Activated naive CD4-positive, alpha-beta T cell treated with anti-CD3 and anti-CD28 coated beads for 36 hours (primary cell): Measurements from ENCODE around the gene SLC24A5. TPM values are rescaled to one million over a fixed set of nuclear protein-coding genes. Genes with fewer than 3 reads are reported as not detected.

Experiments
- CTCF ChIA-PET: fragments of 350-600 bp; sonication (Branson Sonifier 250); formaldehyde crosslinking; loops from one replicate; lab custom pipeline; 2021; ENCODE audit warnings: antibody characterized with exemption; lab: Charles Lee
- DNase-seq: peaks from one replicate; pipeline ENCODE4 v3.0.0-alpha.2; 2020
- H3K27ac Mint-ChIP-seq: one replicate; pipeline ENCODE4 v1.8.0; 2021; ENCODE audit warnings: mild to moderate bottlenecking, mixed read lengths
- H3K27me3 Mint-ChIP-seq: one replicate; pipeline ENCODE4 v1.8.0; 2021; ENCODE audit warnings: low read depth, mixed read lengths
- H3K36me3 Mint-ChIP-seq: one replicate; pipeline ENCODE4 v1.8.0; 2021; ENCODE audit warnings: low read depth, mixed read lengths
- H3K4me1 Mint-ChIP-seq: one replicate; pipeline ENCODE4 v1.8.0; 2021; ENCODE audit warnings: low read depth, mixed read lengths
- H3K4me3 Mint-ChIP-seq: one replicate; pipeline ENCODE4 v1.8.0; 2021; ENCODE audit warnings: mild to moderate bottlenecking, moderate library complexity, mixed read lengths
- H3K9me3 Mint-ChIP-seq: one replicate; pipeline ENCODE4 v1.8.0; 2021; ENCODE audit warnings: mixed read lengths
- intact Hi-C: fragments of 100-400 bp; cut with micrococcal nuclease; formaldehyde crosslinking; loops from one replicate; pipeline ENCODE4 v1.15.1; 2023
- total RNA-seq, 2 experiments: library from RNA; stranded (reverse); gene quantifications; one replicate each; pipeline ENCODE4 v1.2.3, GENCODE V29; 2021

SLC24A5 gene
- total RNA-seq, 2 experiments from 2014 or later = not detected

DNA sequence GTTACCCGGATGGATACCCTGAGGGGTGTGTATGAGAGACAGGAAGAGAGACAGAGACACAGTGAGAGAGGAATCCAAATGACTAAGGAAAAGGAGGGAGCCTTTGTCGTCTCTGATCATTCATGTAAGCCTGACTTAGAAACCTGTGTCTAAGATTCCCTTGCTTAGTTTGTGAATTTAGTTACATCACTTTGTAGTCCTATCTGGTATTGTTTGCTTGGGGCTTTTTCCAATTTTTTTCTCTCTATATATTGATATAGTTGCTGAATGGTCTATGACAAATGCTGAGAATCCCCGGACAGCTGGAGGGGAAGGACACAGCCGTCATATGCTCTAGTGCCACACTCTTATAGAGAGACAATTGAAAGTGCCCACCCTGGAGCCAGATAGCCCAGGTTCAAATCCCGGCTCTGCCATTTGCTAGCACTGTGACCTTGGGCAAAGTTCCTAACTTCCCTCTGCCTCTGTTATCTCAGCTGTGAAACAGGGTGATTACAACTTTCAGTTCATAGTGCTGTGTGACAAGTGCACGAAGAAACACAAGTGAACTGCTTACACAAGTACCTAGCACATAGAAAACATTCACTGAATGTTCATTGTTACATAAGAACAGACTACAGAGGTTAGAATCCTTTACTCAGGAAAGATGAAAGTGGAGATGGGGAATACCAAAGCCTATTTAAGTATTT, 6.0 kb downstream of the SLC24A5 start:
- Mint-ChIP-seq H3K9me3 (no peaks in the 10 kb centered on the region), H3K27me3 (peaks cover 5% of the 10 kb centered on the region), H3K4me3 (no peak overlapping the region), H3K36me3 (no peaks in the 10 kb centered on the region), H3K4me1 (no peaks in the 10 kb centered on the region), H3K27ac (no peak overlapping the region)
- DNase-seq = no peak
- intact Hi-C loops = no loop called here
- CTCF ChIA-PET = interaction anchor here (0.6 kb wide), 1 partner anchor 10 kb away, joined by 3 read pairs; no protein-coding TSS in a partner anchor

DNA sequence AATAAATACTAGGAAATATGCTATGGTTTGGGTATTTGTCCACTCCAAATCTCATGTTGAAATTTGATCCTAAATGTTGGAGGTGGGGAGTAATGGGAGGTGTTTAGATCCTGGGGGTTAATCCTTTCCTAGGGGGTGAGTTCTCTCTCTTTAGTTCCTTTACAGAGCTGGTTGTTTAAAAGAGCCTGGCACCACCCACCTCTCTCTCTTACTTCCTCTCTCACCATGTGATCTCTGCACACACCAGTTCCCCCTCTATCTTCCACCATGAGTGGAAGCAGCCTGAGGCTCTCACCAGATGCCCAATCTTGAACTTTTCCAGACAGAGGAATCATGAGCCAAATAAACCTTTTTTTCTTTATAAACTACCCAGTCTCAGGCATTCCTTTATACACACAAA, 10.5 kb downstream of the SLC24A5 start:
- Mint-ChIP-seq H3K27ac (no peak overlapping the region), H3K4me3 (no peak overlapping the region), H3K27me3 (peaks cover 3% of the 10 kb centered on the region), H3K9me3 (no peaks in the 10 kb centered on the region), H3K36me3 (no peaks in the 10 kb centered on the region), H3K4me1 (no peaks in the 10 kb centered on the region)
- CTCF ChIA-PET = no interaction called here
- intact Hi-C loops = no loop called here
- DNase-seq = no peak

DNA sequence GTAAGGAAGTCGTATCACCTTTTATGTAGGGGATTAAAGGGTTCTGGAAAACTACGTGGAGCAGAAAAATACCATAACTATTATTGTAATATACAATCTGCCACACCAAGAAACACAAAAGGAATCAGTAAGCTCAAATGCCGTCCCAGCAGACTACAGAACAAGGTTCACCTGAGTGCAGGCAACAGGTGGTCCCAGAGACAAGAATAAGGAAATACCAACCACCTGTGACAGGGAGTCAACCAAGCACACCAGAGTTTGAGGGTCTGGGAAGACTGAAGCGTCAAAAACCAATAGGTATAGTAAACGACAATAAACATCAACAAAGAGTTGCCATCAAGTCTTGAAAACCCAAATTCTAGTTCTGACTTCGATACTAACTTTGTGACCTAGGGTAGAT, 12.1 kb downstream of the SLC24A5 start:
- intact Hi-C loops = no loop called here

GRCh38 chr15:48143856-48144255, 23.1 kb downstream of the SLC24A5 start:
- intact Hi-C loops = no loop called here
- Mint-ChIP-seq H3K27ac (no peak overlapping the region), H3K4me1 (no peaks in the 10 kb centered on the region), H3K36me3 (peaks cover 3% of the 10 kb centered on the region), H3K9me3 (no peaks in the 10 kb centered on the region), H3K27me3 (no peaks in the 10 kb centered on the region), H3K4me3 (no peak overlapping the region)
- CTCF ChIA-PET = no interaction called here
- DNase-seq = no peak

More for the DNA sequence above, 12.1 kb downstream of the SLC24A5 start:
- Mint-ChIP-seq H3K27me3 (no peaks in the 10 kb centered on the region), H3K9me3 (no peaks in the 10 kb centered on the region), H3K36me3 (no peaks in the 10 kb centered on the region), H3K4me1 (no peaks in the 10 kb centered on the region), H3K27ac (no peak overlapping the region), H3K4me3 (no peak overlapping the region)
- CTCF ChIA-PET = no interaction called here
- no peak for DNase-seq

DNA sequence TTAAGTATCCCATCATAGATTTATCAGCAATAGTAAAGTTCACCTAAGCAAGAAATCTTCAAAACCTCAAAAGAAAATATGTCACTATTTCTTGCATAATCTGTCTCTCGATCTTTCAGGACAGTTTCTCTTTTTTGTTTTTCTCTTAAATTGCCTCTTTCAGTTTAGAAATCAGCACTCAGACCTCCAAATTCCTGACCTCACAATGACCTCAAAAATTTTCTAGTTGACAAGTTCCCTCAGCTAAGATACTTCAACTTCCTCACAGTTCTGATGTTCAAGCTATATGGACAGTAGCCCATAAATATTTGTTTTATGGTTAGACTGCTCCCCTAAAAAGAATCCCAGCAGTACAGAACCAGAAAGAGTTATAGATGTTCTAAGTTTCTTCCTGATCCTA, 24.1 kb downstream of the SLC24A5 start:
- Mint-ChIP-seq H3K27ac (no peak overlapping the region), H3K36me3 (peaks cover 5% of the 10 kb centered on the region), H3K4me1 (no peaks in the 10 kb centered on the region), H3K27me3 (no peaks in the 10 kb centered on the region), H3K4me3 (no peak overlapping the region), H3K9me3 (no peaks in the 10 kb centered on the region)
- no peak for DNase-seq
- intact Hi-C loops = no loop called here
- CTCF ChIA-PET = no interaction called here

DNA sequence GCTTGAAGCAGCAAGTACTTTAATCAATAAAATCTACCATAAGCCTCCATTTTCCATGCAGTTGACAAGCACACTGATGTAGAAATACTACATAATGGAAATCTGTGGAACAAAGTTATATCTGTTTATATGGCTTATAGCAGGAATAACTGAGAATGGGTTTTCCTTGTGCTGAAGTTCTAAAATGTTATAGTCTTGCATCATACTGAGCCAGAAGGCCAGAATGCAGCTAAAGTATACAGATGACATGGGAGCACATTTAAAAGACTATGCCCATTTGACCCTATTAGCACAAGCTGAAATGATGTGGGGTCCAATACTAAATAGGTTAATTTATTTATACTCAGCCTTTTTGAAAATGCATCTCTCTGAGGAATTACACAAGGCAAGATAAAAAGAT, 25.1 kb downstream of the SLC24A5 start:
- CTCF ChIA-PET = no interaction called here
- no peaks in the 10 kb centered on the region for H3K9me3 Mint-ChIP-seq
- no peak for DNase-seq
- intact Hi-C loops = no loop called here
- H3K36me3 Mint-ChIP-seq = peaks cover 7% of the 10 kb centered on the region
- H3K4me1 Mint-ChIP-seq = no peaks in the 10 kb centered on the region
- no peak overlapping the region for H3K27ac Mint-ChIP-seq
- no peaks in the 10 kb centered on the region for H3K27me3 Mint-ChIP-seq
- H3K4me3 Mint-ChIP-seq = no peak overlapping the region

DNA sequence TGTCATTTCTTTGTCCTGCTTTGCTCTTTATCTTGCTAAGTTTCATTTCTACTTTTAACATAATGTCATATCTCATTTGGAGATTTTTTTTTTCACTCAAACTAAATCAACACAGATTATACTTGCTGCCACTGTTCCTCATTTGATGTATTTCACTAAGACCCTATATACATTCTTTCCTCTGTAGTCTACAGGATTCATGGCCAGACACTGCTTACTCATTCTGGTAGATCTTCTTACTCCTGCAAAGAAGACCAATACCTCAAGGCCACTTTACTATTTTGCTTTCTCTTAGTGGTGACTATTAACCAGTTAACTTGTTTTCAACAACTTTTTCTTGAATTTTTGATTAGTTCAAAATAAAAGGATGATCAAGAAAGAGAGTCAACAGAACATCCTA, 26.6 kb downstream of the SLC24A5 start:
- no peak overlapping the region for H3K4me3 Mint-ChIP-seq
- H3K4me1 Mint-ChIP-seq = no peaks in the 10 kb centered on the region
- CTCF ChIA-PET = interaction anchor here (0.7 kb wide), 1 partner anchor 505 kb away, joined by 4 read pairs; no protein-coding TSS in a partner anchor
- intact Hi-C loops = no loop called here
- no peak overlapping the region for H3K27ac Mint-ChIP-seq
- no peak for DNase-seq
- H3K9me3 Mint-ChIP-seq = no peaks in the 10 kb centered on the region
- no peaks in the 10 kb centered on the region for H3K27me3 Mint-ChIP-seq
- H3K36me3 Mint-ChIP-seq = peaks cover 12% of the 10 kb centered on the region

DNA sequence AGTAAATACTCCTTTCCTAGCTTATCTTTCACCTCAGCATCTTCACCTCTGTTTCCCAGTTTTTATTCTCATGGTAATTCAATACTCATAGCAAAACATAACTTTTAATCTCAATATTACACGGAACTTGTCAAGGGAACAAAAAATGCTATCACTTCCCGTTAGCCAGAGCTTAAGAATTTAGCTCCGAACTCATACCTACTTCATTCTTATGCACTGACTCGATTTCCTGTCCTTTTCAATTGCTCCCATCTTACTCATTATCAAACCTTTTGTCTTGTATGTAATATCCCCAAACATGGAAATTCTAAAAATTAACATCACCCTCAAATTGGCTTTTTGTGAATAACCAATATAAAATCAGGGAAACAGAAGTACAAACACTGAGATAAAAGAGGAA, 29.1 kb downstream of the SLC24A5 start:
- H3K9me3 Mint-ChIP-seq = no peaks in the 10 kb centered on the region
- CTCF ChIA-PET = no interaction called here
- no peaks in the 10 kb centered on the region for H3K4me1 Mint-ChIP-seq
- H3K27ac Mint-ChIP-seq = no peak overlapping the region
- DNase-seq = no peak
- no peaks in the 10 kb centered on the region for H3K27me3 Mint-ChIP-seq
- no peak overlapping the region for H3K4me3 Mint-ChIP-seq
- H3K36me3 Mint-ChIP-seq = peaks cover 17% of the 10 kb centered on the region
- intact Hi-C loops = no loop called here

DNA sequence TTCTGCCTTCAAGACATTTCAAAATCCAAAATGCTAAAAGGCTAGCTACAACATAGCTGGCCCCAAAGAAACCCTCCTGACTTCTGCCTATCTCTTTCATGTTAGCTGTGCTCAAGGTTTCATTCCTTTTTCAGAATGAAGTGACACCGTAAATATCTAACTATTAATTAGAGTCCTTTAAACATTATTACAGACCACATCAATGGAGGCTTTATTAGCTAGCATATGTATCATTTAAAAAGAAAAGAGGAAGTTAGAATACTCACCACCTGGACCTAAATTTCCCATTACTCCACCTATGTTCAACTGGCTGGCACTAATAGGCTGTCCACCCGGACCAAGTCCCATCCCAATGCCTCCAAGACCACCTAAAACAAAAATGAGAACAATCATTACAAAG, 32.7 kb downstream of the SLC24A5 start:
- no peak overlapping the region for H3K27ac Mint-ChIP-seq
- no peak overlapping the region for H3K4me3 Mint-ChIP-seq
- H3K36me3 Mint-ChIP-seq = peaks cover 22% of the 10 kb centered on the region
- H3K27me3 Mint-ChIP-seq = no peaks in the 10 kb centered on the region
- H3K4me1 Mint-ChIP-seq = no peaks in the 10 kb centered on the region
- intact Hi-C loops = no loop called here
- H3K9me3 Mint-ChIP-seq = no peaks in the 10 kb centered on the region
- DNase-seq = no peak
- CTCF ChIA-PET = no interaction called here

- Mint-ChIP-seq H3K4me3 (no peak overlapping the region), H3K9me3 (no peaks in the 10 kb centered on the region), H3K36me3 (peaks cover 15% of the 10 kb centered on the region), H3K4me1 (peaks cover 3% of the 10 kb centered on the region), H3K27me3 (peaks cover 2% of the 10 kb centered on the region), H3K27ac (no peak overlapping the region)
- CTCF ChIA-PET = no interaction called here
- no peak for DNase-seq
- intact Hi-C loops = no loop called here
Observed at GRCh38 chr15:48168616-48169015, 47.8 kb downstream of the SLC24A5 start.

DNA sequence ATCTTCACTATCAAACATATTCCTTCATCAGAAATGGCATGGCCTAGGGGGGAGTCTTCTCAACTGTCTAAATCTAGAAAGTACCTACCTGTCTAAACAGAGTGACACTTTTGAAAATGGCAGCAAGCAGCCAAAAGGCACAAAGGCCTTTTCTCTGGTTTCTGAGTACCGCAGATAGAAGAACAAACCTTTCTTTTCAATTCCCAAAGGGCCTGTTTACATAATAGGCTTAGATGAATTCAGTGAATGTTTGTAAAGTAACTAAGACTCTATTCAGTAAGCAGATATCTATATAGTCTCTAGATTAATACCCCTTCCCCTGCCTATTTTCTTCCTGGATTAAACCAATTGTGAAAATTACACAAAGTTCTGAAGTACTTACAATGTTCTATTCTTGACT, 50.2 kb downstream of the SLC24A5 start:
- H3K27ac Mint-ChIP-seq = no peak overlapping the region
- intact Hi-C loops = loop anchor here (10.0 kb wide), 1 partner anchor 984 kb away; the partner anchor contains the start of gene COPS2
- H3K4me3 Mint-ChIP-seq = no peak overlapping the region
- CTCF ChIA-PET = no interaction called here
- peaks cover 1% of the 10 kb centered on the region for H3K9me3 Mint-ChIP-seq
- peaks cover 11% of the 10 kb centered on the region for H3K36me3 Mint-ChIP-seq
- H3K27me3 Mint-ChIP-seq = peaks cover 3% of the 10 kb centered on the region
- peaks cover 6% of the 10 kb centered on the region for H3K4me1 Mint-ChIP-seq
- no peak for DNase-seq

GRCh38 chr15:48175126-48175525, 54.3 kb downstream of the SLC24A5 start:
- CTCF ChIA-PET = no interaction called here
- DNase-seq = peak; percentile 3
- no peaks in the 10 kb centered on the region for H3K36me3 Mint-ChIP-seq
- peaks cover 16% of the 10 kb centered on the region for H3K4me1 Mint-ChIP-seq
- peaks cover 16% of the 10 kb centered on the region for H3K27me3 Mint-ChIP-seq
- no peak overlapping the region for H3K4me3 Mint-ChIP-seq
- H3K9me3 Mint-ChIP-seq = peaks cover 1% of the 10 kb centered on the region
- intact Hi-C loops = loop anchor here (5.0 to 10.0 kb wide), 2 partner anchors 637 to 980 kb away; partner anchors contain the start of genes CEP152 and COPS2
- no peak overlapping the region for H3K27ac Mint-ChIP-seq

DNA sequence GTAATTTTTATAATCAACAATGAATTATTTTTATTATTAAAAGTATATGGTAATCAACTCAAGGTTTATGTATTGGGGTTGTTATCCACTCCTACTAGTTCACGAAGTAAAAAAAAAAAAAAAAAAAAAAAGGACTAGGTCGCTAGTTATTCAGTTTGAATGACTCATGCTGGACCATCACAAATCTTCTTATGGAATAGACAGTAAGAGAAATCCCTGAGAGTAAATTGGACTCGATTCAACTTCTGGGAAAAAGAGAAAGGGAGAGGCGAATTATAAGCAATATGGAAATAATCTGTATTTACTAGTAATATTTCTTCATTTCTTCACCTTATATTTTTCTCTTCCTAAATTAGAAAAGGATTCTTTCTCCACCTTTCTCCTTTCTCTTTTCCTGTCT, 55.3 kb downstream of the SLC24A5 start:
- no peak for DNase-seq
- CTCF ChIA-PET = no interaction called here
- Mint-ChIP-seq H3K4me1 (peaks cover 16% of the 10 kb centered on the region), H3K27me3 (peaks cover 17% of the 10 kb centered on the region), H3K27ac (no peak overlapping the region), H3K36me3 (no peaks in the 10 kb centered on the region), H3K4me3 (peak overlapping the region; percentile 78), H3K9me3 (peaks cover 1% of the 10 kb centered on the region)
- intact Hi-C loops = loop anchor here (5.0 to 10.0 kb wide), 2 partner anchors 636 to 979 kb away; partner anchors contain the start of genes CEP152 and COPS2
